IMR-90 (cell line): Measurements from ENCODE around the gene CDH2. TPM values are rescaled to one million over a fixed set of nuclear protein-coding genes. Genes with fewer than 3 reads are reported as not detected.

Experiments
- ATAC-seq: fragments of 200-7000 bp; cut with Tn5 transposase; 2 replicates; pipeline ENCODE4 v1.9.1; 2020; ENCODE audit warnings: low read depth, mild to moderate bottlenecking, moderate library complexity
- BruUV-seq: library from RNA; stranded (reverse); fragments of 400-500 nt; replicated peaks from 2 replicates; lab custom pipeline; 2021; lab: Mats Ljungman, UMichigan
- CTCF ChIA-PET: fragments of 300-600 bp; formaldehyde crosslinking; extraction: SDS; loops from one replicate; lab custom pipeline; 2021; ENCODE audit warnings: antibody characterized with exemption; lab: Yijun Ruan, JAX
- POLR2A ChIA-PET: fragments of 300-600 bp; sonication (Branson Sonifier 250); formaldehyde crosslinking; loops from one replicate; lab custom pipeline; 2022; ENCODE audit warnings: antibody characterized with exemption; ENCODE audit not compliant: unreplicated experiment; lab: Charles Lee
- DNase-seq: peaks from one replicate; pipeline ENCODE4 v3.0.0; 2013
- H2AFZ ChIP-seq: replicated peaks from 2 replicates; pipeline ENCODE3; 2013; ENCODE audit warnings: low read length, mild to moderate bottlenecking; ENCODE audit not compliant: poor library complexity
- H2AK5ac ChIP-seq: 2 replicates; pipeline ENCODE4 v1.6.1; 2013; ENCODE audit warnings: low read depth, low read length, inconsistent platforms
- H2AK9ac ChIP-seq: replicated peaks from 2 replicates; pipeline ENCODE3; 2013; ENCODE audit warnings: mild to moderate bottlenecking, low read depth, low read length, moderate library complexity; ENCODE audit not compliant: poor library complexity
- H2BK120ac ChIP-seq: 2 replicates; pipeline ENCODE4 v1.6.1; 2013; ENCODE audit warnings: low read depth, low read length, inconsistent platforms
- H2BK15ac ChIP-seq: 3 replicates; pipeline ENCODE4 v1.6.1; 2013; ENCODE audit warnings: low read depth, low read length, inconsistent platforms
- H2BK20ac ChIP-seq: 2 replicates; pipeline ENCODE4 v1.6.1; 2013; ENCODE audit warnings: low read depth, mild to moderate bottlenecking, inconsistent platforms, low read length, moderate library complexity
- H2BK5ac ChIP-seq: 2 replicates; pipeline ENCODE4 v1.6.1; 2013; ENCODE audit warnings: mild to moderate bottlenecking, low read depth, low read length, inconsistent platforms; ENCODE audit not compliant: poor library complexity, severe bottlenecking
- H3K14ac ChIP-seq: replicated peaks from 2 replicates; pipeline ENCODE4 v1.6.1; 2013; ENCODE audit warnings: low read depth, low read length, inconsistent platforms
- H3K18ac ChIP-seq: 2 replicates; pipeline ENCODE4 v1.6.1; 2013; ENCODE audit warnings: low read depth, low read length, control low read depth
- H3K23ac ChIP-seq: 2 replicates; pipeline ENCODE4 v1.6.1; 2013; ENCODE audit warnings: low read depth, low read length, inconsistent platforms
- H3K27ac ChIP-seq: 2 replicates; pipeline ENCODE4 v1.5.1; 2013; ENCODE audit warnings: mild to moderate bottlenecking, control low read depth, low read length; ENCODE audit not compliant: insufficient read depth
- H3K27me3 ChIP-seq: 2 replicates; pipeline ENCODE4 v1.6.1; 2013; ENCODE audit warnings: low read length; ENCODE audit not compliant: control insufficient read depth, insufficient read depth
- H3K36me3 ChIP-seq: 2 replicates; pipeline ENCODE4 v1.6.1; 2013; ENCODE audit warnings: low read length, mixed read lengths; ENCODE audit not compliant: control insufficient read depth, insufficient read depth
- H3K4ac ChIP-seq: 2 replicates; pipeline ENCODE4 v1.6.1; 2013; ENCODE audit warnings: low read depth, low read length, inconsistent platforms
- H3K4me1 ChIP-seq: 2 replicates; pipeline ENCODE4 v1.6.1; 2013; ENCODE audit warnings: low read length, mixed read lengths; ENCODE audit not compliant: control insufficient read depth, insufficient read depth
- H3K4me2 ChIP-seq: 2 replicates; pipeline ENCODE4 v1.6.1; 2013; ENCODE audit warnings: low read depth, mild to moderate bottlenecking, control low read depth, low read length, moderate library complexity
- H3K4me3 ChIP-seq: 2 replicates; pipeline ENCODE4 v1.5.1; 2013; ENCODE audit warnings: low read depth, mild to moderate bottlenecking, control low read depth, low read length, moderate library complexity; ENCODE audit not compliant: insufficient read depth
- H3K56ac ChIP-seq: 2 replicates; pipeline ENCODE4 v1.6.1; 2013; ENCODE audit warnings: low read length, inconsistent platforms; ENCODE audit not compliant: insufficient read depth; ENCODE audit errors: extremely low read depth
- H3K79me1 ChIP-seq, 2 experiments: 2 replicates each; pipeline ENCODE4 v1.6.1; 2013; ENCODE audit warnings: low read length in 2 of 2, inconsistent platforms in 1 of 2, low read depth in 1 of 2
- H3K9ac ChIP-seq: 2 replicates; pipeline ENCODE4 v1.6.1; 2013; ENCODE audit warnings: low read depth, low read length, control low read depth
- H3K9me1 ChIP-seq: 2 replicates; pipeline ENCODE4 v1.6.1; 2013; ENCODE audit warnings: low read length, inconsistent platforms; ENCODE audit not compliant: insufficient read depth
- H3K9me3 ChIP-seq: 2 replicates; pipeline ENCODE4 v1.6.1; 2013; ENCODE audit warnings: low read length; ENCODE audit not compliant: control insufficient read depth, insufficient read depth
- H4K20me1 ChIP-seq: 2 replicates; pipeline ENCODE4 v1.6.1; 2013; ENCODE audit warnings: low read length, inconsistent platforms; ENCODE audit not compliant: insufficient read depth
- H4K5ac ChIP-seq: 2 replicates; pipeline ENCODE4 v1.6.1; 2013; ENCODE audit warnings: mild to moderate bottlenecking, low read depth, low read length, control low read depth
- H4K8ac ChIP-seq, 2 experiments: 2 replicates each; pipeline ENCODE4 v1.6.1; 2013; ENCODE audit warnings: low read depth in 2 of 2, low read length in 2 of 2, control low read depth in 1 of 2, inconsistent platforms in 1 of 2
- H4K91ac ChIP-seq: 2 replicates; pipeline ENCODE4 v1.6.1; 2013; ENCODE audit warnings: low read depth, low read length, inconsistent platforms; ENCODE audit not compliant: insufficient read depth
- MAFK ChIP-seq: IDR thresholded peaks from 2 replicates; pipeline ENCODE4 v1.6.1; 2012; ENCODE audit warnings: low read depth, low read length, improper control_type of control experiment
- NFE2L2 ChIP-seq: fragments of 150-350 bp; IDR thresholded peaks from 2 replicates; pipeline ENCODE4 v1.6.1; 2016; ENCODE audit warnings: low read depth, mild to moderate bottlenecking, low read length
- RFX5 ChIP-seq: IDR thresholded peaks from 2 replicates; pipeline ENCODE4 v1.8.0; 2012; ENCODE audit warnings: low read depth, mild to moderate bottlenecking, low read length, moderate library complexity
- WGBS, 2 experiments: methylation state at CpG; one replicate each; pipeline versions ENCODE4 v1.1.5 to v1.1.7; 2013; ENCODE audit warnings: missing lambda C conversion rate in 2 of 2; ENCODE audit not compliant: insufficient read length in 1 of 2; ENCODE audit errors: extremely low coverage in 2 of 2; 5-methylcytosine and 5-hydroxymethylcytosine counted together
- dilution Hi-C: fragments of 300-500 bp; cut with HindIII; formaldehyde crosslinking; loops from one replicate; pipeline ENCODE4 v1.14.3; 2018; ENCODE audit warnings: low sequenced_read_pairs; ENCODE audit not compliant: unreplicated experiment
- in situ Hi-C: fragments of 300-500 bp; cut with MboI; formaldehyde crosslinking; loops from 3 replicates; pipeline ENCODE4 v1.14.3; 2019; ENCODE audit warnings: low sequenced_read_pairs, inconsistent platforms, mixed read lengths
- intact Hi-C: fragments of 100-400 bp; cut with micrococcal nuclease; formaldehyde crosslinking; loops from 2 replicates; pipeline ENCODE4 v1.10.0; 2022
- polyA plus RNA-seq, 3 experiments: library from polyadenylated mRNA; depleted of rRNA; stranded (reverse); fragments of >200 nt; gene quantifications; 2 replicates each; pipeline ENCODE4 v1.2.3, GENCODE V29; 2012; ENCODE audit warnings: low replicate concordance in 1 of 3
- total RNA-seq: library from RNA; depleted of rRNA; stranded (reverse); fragments of >200 nt; gene quantifications from 2 replicates; pipeline ENCODE4 v1.2.3, GENCODE V29; 2012

CDH2 gene
- total and polyA plus RNA-seq, 2 of the 4 experiments (the other 2 are of a cell fraction): 55.6 to 111 TPM

DNA sequence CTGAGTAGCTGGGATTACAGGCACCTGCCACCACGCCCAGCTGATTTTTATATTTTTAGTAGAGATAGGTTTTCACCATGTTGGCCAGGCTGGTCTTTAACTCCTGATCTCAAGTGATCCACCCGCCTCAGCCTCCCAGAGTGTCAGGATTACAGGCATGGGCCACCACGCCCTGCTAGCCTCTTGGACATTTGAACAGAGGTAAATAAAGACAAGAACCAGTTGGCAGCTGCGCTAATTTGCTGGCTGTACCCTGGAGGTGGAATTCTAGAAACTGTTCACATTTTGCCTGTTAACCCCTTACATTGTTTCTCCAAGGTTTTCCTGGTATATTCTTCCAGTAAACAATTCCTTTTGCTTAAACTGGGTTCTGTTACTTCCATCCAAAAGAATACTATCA, 132.9 kb downstream of the CDH2 start:
- Histone ChIP-seq H3K36me3 (no peaks in the 10 kb centered on the region; the same call in 1 of the 2 replicates), H3K9me1 (peaks cover 6% of the 10 kb centered on the region), H3K18ac (no peak overlapping the region), H4K91ac (no peak overlapping the region), H3K4ac (no peak overlapping the region), H2BK20ac (no peak overlapping the region), H3K4me3 (no peak overlapping the region), H2BK5ac (no peak overlapping the region), H4K20me1 (no peaks in the 10 kb centered on the region), H3K14ac (no peak overlapping the region), H2AFZ (no peak overlapping the region), H2BK15ac (no peak overlapping the region), H3K4me2 (no peak overlapping the region), H3K56ac (no peak overlapping the region), H3K27ac (no peak overlapping the region), H3K79me1 (peaks cover 12 to 38% of the 10 kb centered on the region in 2 experiments; a peak in 3 of 4 replicates), H2BK120ac (no peak overlapping the region), H3K23ac (no peak overlapping the region), H2AK5ac (no peak overlapping the region), H3K9ac (no peak overlapping the region), H3K4me1 (peaks cover 12% of the 10 kb centered on the region), H2AK9ac (no peak overlapping the region), H3K9me3 (no peaks in the 10 kb centered on the region), H4K5ac (no peak overlapping the region), H3K27me3 (no peaks in the 10 kb centered on the region), H4K8ac (no peak overlapping the region)
- intact Hi-C loops: no loop called here
- TF ChIP-seq MAFK (no peak), NFE2L2 (no peak), RFX5 (no peak)
- WGBS, 2 experiments: 88% methylated on average over 3 of the region's 4 CpGs; no CpG with 5 or more reads in 1 of the 2 experiments
- dilution Hi-C loops: no loop called here
- BruUV-seq: no TSS peak
- DNase-seq (no peak), ATAC-seq (no peak)
- ChIA-PET POLR2A (no interaction called here), CTCF (no interaction called here)
- in situ Hi-C loops: no loop called here
